Colonic mucosa (tissue), 4 donors: Measurements from ENCODE around the gene MEGF6. TPM values are rescaled to one million over a fixed set of nuclear protein-coding genes. Genes with fewer than 3 reads are reported as not detected.

Source experiments
- DNase-seq: peaks from one replicate; pipeline ENCODE4 v3.0.0-alpha.2; 2020
- H3K27ac ChIP-seq: fragments of 200-600 bp; one replicate; pipeline ENCODE4 v1.8.0; 2021
- H3K27me3 ChIP-seq: fragments of 200-600 bp; one replicate; pipeline ENCODE4 v1.8.0; 2021
- H3K36me3 ChIP-seq: fragments of 200-600 bp; one replicate; pipeline ENCODE4 v1.8.0; 2021
- H3K4me1 ChIP-seq: fragments of 200-600 bp; one replicate; pipeline ENCODE4 v1.8.0; 2021; ENCODE audit warnings: mild to moderate bottlenecking
- H3K4me3 ChIP-seq: fragments of 200-600 bp; one replicate; pipeline ENCODE4 v1.8.0; 2021
- H3K9ac ChIP-seq, 2 donors: one replicate each; pipeline ENCODE4 v1.7.0; 2013; ENCODE audit warnings: control low read depth in 2 of 2, low read depth in 2 of 2, low read length in 2 of 2
- H3K9me3 ChIP-seq: fragments of 200-600 bp; one replicate; pipeline ENCODE4 v1.8.0; 2021
- CTCF ChIP-seq: fragments of 200-600 bp; IDR thresholded peaks from one replicate; pipeline ENCODE4 v1.8.0; 2022; ENCODE audit warnings: antibody characterized with exemption, mild to moderate bottlenecking
- intact Hi-C: fragments of 100-400 bp; cut with DNase I; formaldehyde crosslinking; loops from one replicate; pipeline ENCODE4 v1.14.1; 2022
- total RNA-seq, 2 donors: library from RNA; stranded (reverse); fragmentation: NEBNext Ultra II Directional in 1 of 2; extraction: Animal tissue kit (Norgen Biotek cat#: 25700) in 1 of 2; gene quantifications; one replicate each; pipeline ENCODE4 v1.2.1, GENCODE V29; 2021
- donor health status: healthy.
- donor health status: DM: no; HTN: no; CAD: no.
- donor health status: DM: no; HTN: no; CAD: no.

MEGF6 gene
- total RNA-seq, 2 donors from 2014 or later, result 5.2 to 6.4 TPM

GRCh38 chr1:3540876-3541275 is 70.4 kb downstream of the MEGF6 start:
- Histone ChIP-seq H3K4me1 (no peaks in the 10 kb centered on the region), H3K9ac (no peak overlapping the region), H3K9me3 (no peaks in the 10 kb centered on the region), H3K27me3 (no peaks in the 10 kb centered on the region), H3K4me3 (no peak overlapping the region), H3K27ac (no peak overlapping the region), H3K36me3 (no peaks in the 10 kb centered on the region)
- no peak for DNase-seq
- intact Hi-C loops, result no loop called here
- TF ChIP-seq CTCF, result no peak

- Histone ChIP-seq H3K4me3 (no peak overlapping the region), H3K36me3 (no peaks in the 10 kb centered on the region), H3K27me3 (no peaks in the 10 kb centered on the region), H3K9ac (no peak overlapping the region), H3K4me1 (no peaks in the 10 kb centered on the region), H3K27ac (no peak overlapping the region), H3K9me3 (no peaks in the 10 kb centered on the region)
- DNase-seq, result no peak
- intact Hi-C loops, result no loop called here
- TF ChIP-seq CTCF, result no peak
These were observed 71.4 kb downstream of the MEGF6 start for GRCh38 chr1:3539707-3540425.

- Histone ChIP-seq H3K9me3 (no peaks in the 10 kb centered on the region), H3K27me3 (no peaks in the 10 kb centered on the region), H3K4me1 (no peaks in the 10 kb centered on the region), H3K27ac (no peak overlapping the region), H3K36me3 (no peaks in the 10 kb centered on the region), H3K9ac (no peak overlapping the region), H3K4me3 (no peak overlapping the region)
- no peak for TF ChIP-seq CTCF
- intact Hi-C loops, result no loop called here
- no peak for DNase-seq
These were observed 73.9 kb downstream of the MEGF6 start for GRCh38 chr1:3537359-3537758.

GRCh38 chr1:3536420-3537195 is 74.7 kb downstream of the MEGF6 start:
- no peak for DNase-seq
- intact Hi-C loops, result no loop called here
- Histone ChIP-seq H3K4me3 (no peak overlapping the region), H3K27me3 (no peaks in the 10 kb centered on the region), H3K36me3 (no peaks in the 10 kb centered on the region), H3K9me3 (no peaks in the 10 kb centered on the region), H3K4me1 (no peaks in the 10 kb centered on the region), H3K9ac (no peak overlapping the region), H3K27ac (no peak overlapping the region)
- TF ChIP-seq CTCF, result no peak

- H3K4me1 ChIP-seq, result peaks cover 3% of the 10 kb centered on the region
- intact Hi-C loops, result no loop called here
- no peak overlapping the region for H3K27ac ChIP-seq
- H3K9ac ChIP-seq, result no peak overlapping the region
- DNase-seq, result no peak
- no peaks in the 10 kb centered on the region for H3K27me3 ChIP-seq
- TF ChIP-seq CTCF, result no peak
- no peak overlapping the region for H3K4me3 ChIP-seq
- no peaks in the 10 kb centered on the region for H3K36me3 ChIP-seq
- no peaks in the 10 kb centered on the region for H3K9me3 ChIP-seq
These were observed 75.6 kb downstream of the MEGF6 start for GRCh38 chr1:3535732-3536131.
